RWPE1 (cell line): ENCODE measurements around the gene THOC2.
"Not testable (repeated sequence)": the region's sequence is repeated elsewhere in the genome, so short reads cannot be mapped to it uniquely, and the experiment has no call there.

Experiments
- CTCF ChIA-PET: fragments of 350-600 bp; sonication (Branson Sonifier 250); formaldehyde crosslinking; extraction: SDS; loops from one replicate; lab custom pipeline; 2021; lab: Yijun Ruan, JAX
- POLR2A ChIA-PET: fragments of 400-600 bp; formaldehyde crosslinking; extraction: SDS; loops from one replicate; lab custom pipeline; 2020; ENCODE audit warnings: antibody characterized with exemption; ENCODE audit not compliant: low non-redundant PET; lab: Yijun Ruan, JAX
- DNase-seq: peaks from one replicate; pipeline ENCODE4 v3.0.0; 2012; ENCODE audit warnings: low spot score
- H3K27ac ChIP-seq: fragments of 450-650 bp; 2 replicates; pipeline ENCODE4 v1.5.1; 2017
- TF ChIP-seq, protein P1 (sequence below): fragments of 450-650 bp; conservative IDR thresholded peaks from 2 replicates; pipeline ENCODE4 v1.5.1; 2017; ENCODE audit warnings: low read depth, mild to moderate bottlenecking

Gene THOC2

DNA sequence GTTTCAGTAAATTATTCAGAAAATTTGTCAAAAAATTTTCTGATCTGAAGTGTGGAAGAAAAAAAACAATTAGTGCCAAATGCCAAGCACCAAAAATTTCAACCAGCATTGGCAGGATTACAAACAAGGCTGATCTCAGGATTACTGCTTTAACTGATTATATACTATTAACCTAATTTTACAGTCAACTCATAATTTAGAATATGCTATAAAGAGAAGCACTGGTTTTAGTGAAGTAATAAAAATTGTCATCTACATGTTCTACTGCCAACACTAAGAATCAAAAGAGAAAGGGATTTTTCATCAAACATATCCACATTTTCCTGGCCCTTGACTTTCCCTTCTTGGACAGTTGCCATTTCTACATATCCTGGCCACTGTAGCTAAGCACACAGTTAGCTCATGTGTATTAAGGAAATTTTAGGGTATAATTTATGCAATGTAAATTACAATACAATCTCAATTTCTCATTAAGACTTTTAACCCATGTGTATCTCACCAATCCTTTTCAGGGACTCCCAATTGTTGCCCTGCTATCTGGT lies 33.8 kb downstream of the THOC2 start:
- CTCF ChIA-PET = interaction anchor here (0.5 kb wide), 1 partner anchor 49 kb away, joined by 3 read pairs; no protein-coding TSS in a partner anchor
- no peak for DNase-seq
- POLR2A ChIA-PET = no interaction called here
- no peak overlapping the region for H3K27ac ChIP-seq
- TF ChIP-seq, protein P1, sequence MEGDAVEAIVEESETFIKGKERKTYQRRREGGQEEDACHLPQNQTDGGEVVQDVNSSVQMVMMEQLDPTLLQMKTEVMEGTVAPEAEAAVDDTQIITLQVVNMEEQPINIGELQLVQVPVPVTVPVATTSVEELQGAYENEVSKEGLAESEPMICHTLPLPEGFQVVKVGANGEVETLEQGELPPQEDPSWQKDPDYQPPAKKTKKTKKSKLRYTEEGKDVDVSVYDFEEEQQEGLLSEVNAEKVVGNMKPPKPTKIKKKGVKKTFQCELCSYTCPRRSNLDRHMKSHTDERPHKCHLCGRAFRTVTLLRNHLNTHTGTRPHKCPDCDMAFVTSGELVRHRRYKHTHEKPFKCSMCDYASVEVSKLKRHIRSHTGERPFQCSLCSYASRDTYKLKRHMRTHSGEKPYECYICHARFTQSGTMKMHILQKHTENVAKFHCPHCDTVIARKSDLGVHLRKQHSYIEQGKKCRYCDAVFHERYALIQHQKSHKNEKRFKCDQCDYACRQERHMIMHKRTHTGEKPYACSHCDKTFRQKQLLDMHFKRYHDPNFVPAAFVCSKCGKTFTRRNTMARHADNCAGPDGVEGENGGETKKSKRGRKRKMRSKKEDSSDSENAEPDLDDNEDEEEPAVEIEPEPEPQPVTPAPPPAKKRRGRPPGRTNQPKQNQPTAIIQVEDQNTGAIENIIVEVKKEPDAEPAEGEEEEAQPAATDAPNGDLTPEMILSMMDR = no peak

DNA sequence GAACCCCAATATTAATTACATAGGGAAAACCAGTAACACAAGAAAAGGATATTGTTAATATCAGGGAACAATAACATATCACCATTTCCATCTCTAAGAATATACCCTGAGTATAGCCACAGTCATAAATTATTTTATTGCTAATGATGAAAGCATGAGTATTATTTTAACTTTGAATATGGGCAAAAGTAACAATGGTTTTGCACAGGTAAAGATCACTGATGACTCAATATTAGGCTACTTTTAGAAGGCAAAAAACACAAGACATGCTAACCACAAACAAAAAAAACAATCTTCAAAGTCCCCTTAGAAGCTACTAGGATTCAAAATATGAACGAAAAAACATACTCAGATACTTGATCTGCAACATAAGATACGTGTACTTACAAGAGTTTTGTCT lies 36.5 kb downstream of the THOC2 start:
- TF ChIP-seq, protein P1 = no peak
- ChIA-PET POLR2A (no interaction called here), CTCF (interaction anchor here (0.6 kb wide), 1 partner anchor 445 kb away, joined by 3 read pairs; no protein-coding TSS in a partner anchor)
- H3K27ac ChIP-seq = no peak overlapping the region
- DNase-seq = no peak

DNA sequence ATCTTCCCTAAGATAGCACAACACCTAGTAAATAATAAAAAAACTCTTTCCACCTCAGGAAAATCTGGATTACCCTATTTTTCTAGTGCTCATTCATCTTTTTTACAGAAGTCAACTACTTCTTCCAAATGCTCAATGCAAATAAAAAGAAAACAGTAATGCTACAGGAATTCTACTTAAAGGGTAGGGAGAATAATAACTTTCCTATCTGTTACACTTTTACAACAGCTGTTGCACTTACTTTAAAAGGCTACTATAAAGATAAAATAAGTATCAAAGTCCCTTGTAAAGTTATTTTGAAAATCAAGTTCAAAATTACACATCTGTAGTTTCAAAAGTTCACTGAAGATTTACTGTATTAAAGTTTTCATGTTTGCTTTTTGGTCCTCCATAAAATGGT lies 37.6 kb downstream of the THOC2 start:
- ChIA-PET CTCF (no interaction called here), POLR2A (no interaction called here)
- DNase-seq = no peak
- H3K27ac ChIP-seq = no peak overlapping the region
- TF ChIP-seq, protein P1 = no peak

DNA sequence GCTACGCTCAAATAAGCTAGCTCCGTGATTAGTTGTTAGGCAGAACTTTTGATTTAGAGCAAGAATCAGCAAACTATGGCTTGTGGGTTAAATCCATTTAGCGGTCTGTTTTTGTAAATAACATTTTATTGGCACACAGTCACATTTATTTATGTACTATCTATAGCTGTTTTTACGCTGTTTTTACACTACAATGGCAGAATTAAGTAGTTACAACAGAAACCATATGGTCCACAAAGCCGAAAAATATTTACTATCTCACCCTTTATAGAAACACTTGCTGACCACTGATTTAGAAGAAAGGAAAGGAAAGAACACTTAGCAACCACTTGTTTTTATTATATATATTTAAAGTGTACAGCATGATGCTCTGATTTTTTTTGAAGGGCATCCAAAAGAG lies 41.1 kb downstream of the THOC2 start:
- DNase-seq = no peak
- ChIA-PET POLR2A (no interaction called here), CTCF (interaction anchor here (0.6 kb wide), 1 partner anchor 186 kb away, joined by 6 read pairs; no protein-coding TSS in a partner anchor)
- H3K27ac ChIP-seq = no peak overlapping the region
- TF ChIP-seq, protein P1 = no peak

DNA sequence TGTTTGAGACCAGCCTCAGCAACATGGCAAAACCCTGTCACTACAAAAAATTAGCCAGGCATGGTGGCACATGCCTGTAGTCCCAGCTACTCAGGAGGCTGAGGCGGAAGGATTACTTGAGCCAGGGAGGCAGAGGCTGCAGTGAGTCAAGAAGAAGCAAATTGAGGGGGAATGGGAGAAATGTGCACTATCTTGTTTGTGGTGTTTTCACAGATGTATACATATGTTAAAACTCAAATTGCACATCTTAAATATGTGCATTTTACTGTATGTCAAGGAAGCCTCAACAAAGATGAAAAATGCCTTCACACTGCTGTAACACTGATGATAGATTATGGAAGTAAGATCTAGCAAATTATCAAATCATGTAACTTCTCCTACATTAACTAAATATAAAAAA lies 44.3 kb downstream of the THOC2 start:
- ChIA-PET POLR2A (no interaction called here), CTCF (no interaction called here)
- no peak overlapping the region for H3K27ac ChIP-seq
- DNase-seq = no peak
- TF ChIP-seq, protein P1 = no peak

DNA sequence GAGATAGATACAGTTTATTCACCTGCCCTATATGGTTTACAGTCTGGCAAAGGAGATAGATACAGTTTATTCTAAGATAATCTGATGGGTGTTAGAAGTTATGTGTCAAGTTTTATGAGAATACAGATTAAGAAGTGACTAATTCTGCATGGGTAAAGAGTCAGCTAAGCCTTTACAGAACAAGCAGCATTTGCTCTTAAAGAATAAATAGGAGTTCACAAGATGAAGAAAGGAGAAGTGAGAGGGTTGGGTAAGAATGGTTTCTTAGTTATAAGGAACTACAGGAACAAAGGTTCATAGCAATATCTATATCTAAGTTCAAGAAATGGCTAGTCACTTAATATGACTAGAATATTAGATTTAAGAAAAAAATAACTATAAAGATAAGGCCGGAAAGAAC lies 47.6 kb downstream of the THOC2 start:
- POLR2A ChIA-PET = no interaction called here
- no peak overlapping the region for H3K27ac ChIP-seq
- no peak for DNase-seq
- CTCF ChIA-PET = no interaction called here
- TF ChIP-seq, protein P1 = no peak

DNA sequence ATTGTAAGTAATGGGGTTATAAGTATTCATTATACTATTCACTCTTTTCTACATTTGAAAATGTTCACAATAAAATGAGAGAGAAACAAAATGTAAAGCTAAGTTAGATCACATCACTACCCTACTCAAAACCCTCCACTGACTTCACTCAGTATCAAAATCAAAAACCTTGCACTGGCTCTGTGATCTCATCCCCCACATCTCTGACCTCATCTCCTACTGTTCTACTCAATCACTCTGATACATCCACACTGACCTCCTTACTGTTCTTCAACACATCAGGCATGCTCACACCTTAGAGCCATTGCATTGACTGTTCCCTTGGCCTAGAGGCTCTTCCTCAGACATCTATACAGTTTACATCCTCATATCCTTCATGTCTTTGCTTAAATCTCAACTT lies 50.7 kb downstream of the THOC2 start:
- H3K27ac ChIP-seq = no peak overlapping the region
- ChIA-PET CTCF (no interaction called here), POLR2A (no interaction called here)
- no peak for DNase-seq
- TF ChIP-seq, protein P1 = no peak

DNA sequence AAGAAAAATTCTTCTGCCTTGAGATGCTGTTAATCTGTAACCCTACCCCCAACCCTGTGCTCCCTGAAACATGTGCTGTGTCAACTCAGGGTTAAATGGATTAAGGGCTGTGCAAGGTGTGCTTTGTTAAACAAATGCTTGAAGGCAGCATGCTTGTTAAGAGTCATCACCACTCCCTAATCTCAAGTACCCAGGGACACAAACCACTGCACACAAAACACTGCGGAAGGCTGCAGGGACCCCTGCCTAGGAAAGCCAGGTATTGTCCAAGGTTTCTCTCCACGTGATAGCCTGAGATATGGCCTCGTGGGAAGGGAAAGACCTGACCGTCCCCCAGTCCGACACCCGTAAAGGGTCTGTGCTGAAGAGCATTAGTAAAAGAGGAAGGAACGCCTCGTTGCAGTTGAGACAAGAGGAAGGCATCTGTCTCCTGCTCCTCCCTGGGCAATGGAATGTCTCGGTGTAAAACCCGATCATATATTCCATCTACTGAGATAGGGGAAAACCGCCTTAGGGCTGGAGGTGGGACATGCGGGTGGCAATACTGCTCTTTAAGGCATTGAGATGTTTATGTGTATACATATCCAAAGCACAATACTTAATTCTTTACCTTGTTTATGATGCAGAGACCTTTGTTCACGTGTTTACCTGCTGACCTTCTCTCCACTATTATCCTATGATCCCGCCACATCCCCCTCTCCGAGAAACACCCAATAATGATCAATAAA lies 53.0 kb downstream of the THOC2 start:
- DNase-seq, POLR2A ChIA-PET, H3K27ac ChIP-seq, CTCF ChIA-PET: not testable (repeated sequence)
